ENCODE data around the gene ZCCHC3.

The ZCCHC3 gene

DNA sequence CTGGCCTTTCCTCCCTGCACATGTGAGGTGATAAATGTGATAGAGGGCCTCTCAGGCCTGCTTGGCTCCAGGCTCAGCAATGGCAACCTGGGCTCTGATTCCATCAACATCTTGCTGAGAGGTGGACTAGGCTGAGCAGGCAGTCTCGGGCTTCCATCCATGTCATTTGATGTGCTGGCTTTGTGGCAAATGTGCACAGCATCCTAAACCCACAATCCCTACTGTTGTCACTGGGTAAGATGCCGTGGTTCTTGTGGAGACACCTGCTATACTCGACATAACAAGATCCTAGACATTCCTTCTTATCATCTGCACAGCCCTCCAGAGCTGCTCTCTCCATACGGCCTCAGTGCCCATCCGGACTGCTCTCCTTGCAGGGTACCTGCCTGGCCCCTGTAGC is 2.8 kb upstream of the ZCCHC3 start:
- H3K4me3 ChIP-seq (ENCODE audit: low read length), result no peak overlapping the region
- DNase-seq (ENCODE audit: low read depth), result no peak
- no peak for TF ChIP-seq CTCF (IDR thresholded peaks at IDR 0.05; ENCODE audit: insufficient read depth, low read depth, low read length, missing control alignments)

DNA sequence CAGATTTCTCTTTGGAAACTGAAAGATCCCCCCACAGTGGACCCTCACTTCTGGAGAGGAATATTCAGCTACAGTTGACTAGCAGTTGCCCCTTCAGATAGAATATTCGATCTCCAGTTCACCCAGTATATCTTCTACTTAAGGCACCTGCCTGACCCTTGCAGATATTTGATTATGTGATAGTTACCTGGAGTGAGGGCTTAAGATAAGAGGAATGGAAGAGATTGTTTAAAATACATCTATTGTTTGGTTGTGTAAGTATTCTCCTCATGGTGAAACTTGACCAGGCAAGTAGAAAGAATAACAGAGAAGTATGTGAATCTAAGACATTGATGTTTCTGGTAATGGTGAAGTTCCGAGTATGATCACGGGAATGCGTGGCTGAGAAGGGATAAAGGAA is 1.6 kb upstream of the ZCCHC3 start:
- H3K4me3 ChIP-seq (ENCODE audit: low read length), result no peak overlapping the region
- no peak for DNase-seq (ENCODE audit: low read depth)
- no peak for TF ChIP-seq CTCF (IDR thresholded peaks at IDR 0.05; ENCODE audit: insufficient read depth, low read depth, low read length, missing control alignments)

GRCh38 chr20:297925-298775 is 780 bp downstream of the ZCCHC3 start:
- H3K4me3 ChIP-seq (ENCODE audit: low read length), result peak overlapping the region; percentile 92
- TF ChIP-seq CTCF (IDR thresholded peaks at IDR 0.05; ENCODE audit: insufficient read depth, low read depth, low read length, missing control alignments), result no peak
- DNase-seq (ENCODE audit: low read depth), result peak; percentile 61

- no peak for DNase-seq (ENCODE audit: low read depth)
- H3K4me3 ChIP-seq (ENCODE audit: low read length), result peak overlapping the region; percentile 92
- TF ChIP-seq CTCF (IDR thresholded peaks at IDR 0.05; ENCODE audit: insufficient read depth, low read depth, low read length, missing control alignments), result no peak
Observed at GRCh38 chr20:298776-299391, 1.5 kb downstream of the ZCCHC3 start.

- H3K4me3 ChIP-seq (ENCODE audit: low read length), result no peak overlapping the region
- no peak for TF ChIP-seq CTCF (IDR thresholded peaks at IDR 0.05; ENCODE audit: insufficient read depth, low read depth, low read length, missing control alignments)
- no peak for DNase-seq (ENCODE audit: low read depth)
Observed at GRCh38 chr20:300345-300990, 3.1 kb downstream of the ZCCHC3 start.

DNA sequence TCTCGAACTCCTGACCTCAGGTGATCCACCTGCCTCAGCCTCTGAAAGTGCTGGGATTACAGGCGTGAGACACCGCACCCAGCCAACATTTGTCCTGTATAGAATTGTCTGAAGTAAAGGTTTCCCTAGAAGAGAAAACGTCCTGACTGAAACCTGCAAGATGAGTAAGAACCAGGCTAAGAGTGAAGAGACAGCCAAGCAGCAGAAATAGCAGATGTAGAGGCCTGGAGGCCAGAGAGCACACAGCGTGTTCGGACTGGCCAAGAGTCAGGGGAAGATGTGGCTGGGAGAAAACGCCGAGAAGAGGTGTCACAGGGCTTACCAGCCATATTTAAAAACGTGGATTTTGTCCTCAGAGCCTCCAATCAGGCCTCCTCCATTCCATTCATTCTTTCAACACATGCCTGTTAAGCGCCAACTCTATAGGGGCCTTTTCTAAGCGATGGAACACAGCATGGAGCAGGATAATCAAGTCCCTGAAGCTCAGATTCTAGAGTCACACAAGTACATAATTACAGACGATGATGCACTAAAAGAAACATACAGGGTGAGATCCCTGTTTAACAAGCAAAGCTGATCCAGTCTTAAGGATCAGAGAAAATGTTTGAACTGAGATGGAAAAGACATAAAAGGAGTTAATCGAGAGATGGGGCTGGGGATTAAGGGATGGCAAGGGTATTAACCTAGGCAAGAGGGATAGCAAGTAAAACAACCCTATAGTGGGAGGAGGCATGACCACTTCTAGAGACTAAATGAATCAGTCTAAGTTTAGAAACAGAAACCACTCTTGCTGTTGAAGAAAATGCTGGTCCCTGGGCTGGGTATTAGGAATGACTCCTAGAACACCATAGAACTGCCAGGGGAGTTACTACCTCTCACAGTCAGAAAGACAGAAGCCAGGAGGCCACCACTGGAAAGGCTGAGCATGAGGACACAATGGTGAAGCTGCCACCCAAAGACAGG is 4.8 kb downstream of the ZCCHC3 start:
- peak; percentile 58 for DNase-seq (ENCODE audit: low read depth)
- no peak for TF ChIP-seq CTCF (IDR thresholded peaks at IDR 0.05; ENCODE audit: insufficient read depth, low read depth, low read length, missing control alignments)
- no peak overlapping the region for H3K4me3 ChIP-seq (ENCODE audit: low read length)

Data from epithelial cell of esophagus (primary cell).